Mammary epithelial cell (primary cell): ENCODE results near the gene PTPN1.

Experiments used
- CTCF ChIP-seq, 2 donors: IDR thresholded peaks in 1 of 2; conservative IDR thresholded peaks in 1 of 2; 2 replicates each; pipeline ENCODE4 v1.5.1; 2011 to 2012; ENCODE audit warnings: inconsistent platforms in 2 of 2, low read length in 2 of 2, mild to moderate bottlenecking in 2 of 2, control low read depth in 1 of 2, low read depth in 1 of 2; ENCODE audit not compliant: insufficient read depth in 1 of 2; ENCODE audit errors: extremely low read depth in 1 of 2
- EZH2 ChIP-seq: IDR thresholded peaks from 2 replicates; pipeline ENCODE4 v1.6.1; 2012; ENCODE audit warnings: low read length, inconsistent platforms, borderline replicate concordance

DNA sequence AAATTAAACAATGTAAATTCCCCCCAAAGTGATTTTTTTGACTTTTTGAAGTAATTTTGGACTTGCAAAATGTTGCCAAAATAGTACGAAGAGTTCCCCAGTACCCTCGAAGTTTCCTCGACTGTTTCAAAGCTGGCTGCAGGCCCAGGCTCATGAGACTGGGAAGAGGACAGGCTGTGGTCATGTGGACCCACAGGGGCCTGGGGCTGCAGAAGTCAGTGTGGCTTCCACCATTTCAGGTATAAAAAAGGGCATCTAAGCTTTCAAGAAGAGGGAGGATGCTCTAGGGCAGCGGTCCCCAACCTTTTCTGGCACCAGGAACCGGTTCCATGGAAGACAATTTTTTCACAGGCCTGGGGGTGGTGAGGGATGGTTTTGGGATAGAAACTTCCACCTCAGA is 75.0 kb downstream of the PTPN1 start:
- TF ChIP-seq CTCF (conservative IDR thresholded peaks at IDR 0.05 in 1 of 2, IDR thresholded peaks at IDR 0.05 in 1 of 2; ENCODE audit: extremely low read depth in 1 of 2, insufficient read depth in 1 of 2, low read depth in 1 of 2, low read length in 2 of 2) = no peak
- no peak for TF ChIP-seq EZH2
